HG03439 (cell line): Measurements from ENCODE around the gene OGFOD2.
"Not testable (repeated sequence)": the region's sequence is repeated elsewhere in the genome, so short reads cannot be mapped to it uniquely, and the experiment has no call there.

Experiments
- ATAC-seq: cut with Tn5 transposase; IDR thresholded peaks from one replicate; pipeline ENCODE4 v1.9.1; 2021; ENCODE audit warnings: mild to moderate bottlenecking, moderate library complexity; ENCODE audit not compliant: unreplicated experiment

Gene OGFOD2

GRCh38 chr12:123001464-123001863 lies 26.4 kb downstream of the OGFOD2 start:
- ATAC-seq, result no peak

- no peak for ATAC-seq
Observed at GRCh38 chr12:123003257-123003656, 28.2 kb downstream of the OGFOD2 start.

GRCh38 chr12:123004287-123004686 lies 29.2 kb downstream of the OGFOD2 start:
- ATAC-seq, result no peak

- ATAC-seq, result no peak
Observed at GRCh38 chr12:123005081-123005626, 30.1 kb downstream of the OGFOD2 start.

GRCh38 chr12:123006977-123007376 lies 31.9 kb downstream of the OGFOD2 start:
- ATAC-seq, result no peak

- no peak for ATAC-seq
Observed at GRCh38 chr12:123010110-123010509, 35.1 kb downstream of the OGFOD2 start.

GRCh38 chr12:123010681-123011080 lies 35.6 kb downstream of the OGFOD2 start:
- ATAC-seq, result no peak

- no peak for ATAC-seq
Observed at GRCh38 chr12:123011701-123012100, 36.7 kb downstream of the OGFOD2 start.

- ATAC-seq, result no peak
Observed at GRCh38 chr12:123013185-123014095, 38.4 kb downstream of the OGFOD2 start.

- not testable (repeated sequence) for ATAC-seq
Observed at GRCh38 chr12:123014473-123014872, 39.4 kb downstream of the OGFOD2 start.

GRCh38 chr12:123017753-123018152 lies 42.7 kb downstream of the OGFOD2 start:
- no peak for ATAC-seq

GRCh38 chr12:123019841-123020138 lies 44.7 kb downstream of the OGFOD2 start:
- no peak for ATAC-seq

GRCh38 chr12:123021688-123022604 lies 46.9 kb downstream of the OGFOD2 start:
- ATAC-seq, result no peak

GRCh38 chr12:123022846-123023245 lies 47.8 kb downstream of the OGFOD2 start:
- ATAC-seq, result no peak

GRCh38 chr12:123024819-123025391 lies 49.9 kb downstream of the OGFOD2 start:
- no peak for ATAC-seq

GRCh38 chr12:123026094-123026853 lies 51.2 kb downstream of the OGFOD2 start:
- no peak for ATAC-seq

- no peak for ATAC-seq
Observed at GRCh38 chr12:123027726-123028445, 52.8 kb downstream of the OGFOD2 start.

GRCh38 chr12:123028475-123028874 lies 53.4 kb downstream of the OGFOD2 start:
- ATAC-seq, result no peak

GRCh38 chr12:123029550-123029949 lies 54.5 kb downstream of the OGFOD2 start:
- ATAC-seq, result no peak
